ENCODE measurements around the gene LTB4R. TPM values are rescaled to one million over a fixed set of nuclear protein-coding genes. Genes with fewer than 3 reads are reported as not detected.

Gene LTB4R
- total RNA-seq, 2 donors from 2014 or later = 1.9 to 3.0 TPM

DNA sequence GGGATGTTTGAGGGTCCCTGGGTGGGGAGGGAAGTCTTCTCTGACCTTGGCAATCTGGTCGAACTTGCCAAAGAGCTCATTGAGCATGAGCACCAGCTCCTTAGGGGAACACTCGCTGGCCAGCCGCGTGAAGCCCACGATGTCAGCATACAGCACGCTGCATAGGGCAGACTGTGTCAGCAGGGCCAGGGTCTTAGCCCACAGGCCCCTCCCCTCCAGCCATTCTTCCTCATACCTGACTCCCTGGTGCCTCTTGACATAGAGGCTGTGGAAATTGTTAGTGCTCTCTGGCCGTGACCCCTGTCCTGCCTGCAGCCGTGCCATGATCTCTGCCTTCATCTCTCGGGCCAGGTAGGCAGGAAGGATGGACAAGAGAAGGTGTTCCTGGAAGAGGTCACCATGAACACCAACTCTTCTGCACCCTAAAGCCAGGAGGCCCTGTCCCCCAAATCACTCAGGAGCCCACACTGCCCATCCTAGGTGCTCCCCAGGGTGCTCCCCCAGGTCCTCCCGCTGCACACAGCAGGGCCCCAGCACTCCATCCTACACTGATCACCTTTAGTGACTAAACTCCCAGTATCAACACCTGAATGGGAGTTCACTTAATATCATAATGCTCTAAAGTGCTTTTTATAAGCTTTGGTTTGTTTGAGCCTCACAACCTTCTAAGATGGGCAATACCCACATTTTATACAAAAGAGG is 19.8 kb downstream of the LTB4R start:
- no peak for DNase-seq (ENCODE audit: low spot score)
- Histone ChIP-seq H3K27me3 (peaks cover 0 to 4% of the 10 kb centered on the region in 2 donors), H3K27ac (no peak overlapping the region), H3K4me3 (no peak overlapping the region), H3K4me1 (peaks cover 0 to 40% of the 10 kb centered on the region in 2 donors), H3K36me3 (no peaks in the 10 kb centered on the region), H3K9me3 (no peaks in the 10 kb centered on the region)
- TF ChIP-seq, protein P1, sequence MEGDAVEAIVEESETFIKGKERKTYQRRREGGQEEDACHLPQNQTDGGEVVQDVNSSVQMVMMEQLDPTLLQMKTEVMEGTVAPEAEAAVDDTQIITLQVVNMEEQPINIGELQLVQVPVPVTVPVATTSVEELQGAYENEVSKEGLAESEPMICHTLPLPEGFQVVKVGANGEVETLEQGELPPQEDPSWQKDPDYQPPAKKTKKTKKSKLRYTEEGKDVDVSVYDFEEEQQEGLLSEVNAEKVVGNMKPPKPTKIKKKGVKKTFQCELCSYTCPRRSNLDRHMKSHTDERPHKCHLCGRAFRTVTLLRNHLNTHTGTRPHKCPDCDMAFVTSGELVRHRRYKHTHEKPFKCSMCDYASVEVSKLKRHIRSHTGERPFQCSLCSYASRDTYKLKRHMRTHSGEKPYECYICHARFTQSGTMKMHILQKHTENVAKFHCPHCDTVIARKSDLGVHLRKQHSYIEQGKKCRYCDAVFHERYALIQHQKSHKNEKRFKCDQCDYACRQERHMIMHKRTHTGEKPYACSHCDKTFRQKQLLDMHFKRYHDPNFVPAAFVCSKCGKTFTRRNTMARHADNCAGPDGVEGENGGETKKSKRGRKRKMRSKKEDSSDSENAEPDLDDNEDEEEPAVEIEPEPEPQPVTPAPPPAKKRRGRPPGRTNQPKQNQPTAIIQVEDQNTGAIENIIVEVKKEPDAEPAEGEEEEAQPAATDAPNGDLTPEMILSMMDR (IDR thresholded peaks at IDR 0.05) = no peak

DNA sequence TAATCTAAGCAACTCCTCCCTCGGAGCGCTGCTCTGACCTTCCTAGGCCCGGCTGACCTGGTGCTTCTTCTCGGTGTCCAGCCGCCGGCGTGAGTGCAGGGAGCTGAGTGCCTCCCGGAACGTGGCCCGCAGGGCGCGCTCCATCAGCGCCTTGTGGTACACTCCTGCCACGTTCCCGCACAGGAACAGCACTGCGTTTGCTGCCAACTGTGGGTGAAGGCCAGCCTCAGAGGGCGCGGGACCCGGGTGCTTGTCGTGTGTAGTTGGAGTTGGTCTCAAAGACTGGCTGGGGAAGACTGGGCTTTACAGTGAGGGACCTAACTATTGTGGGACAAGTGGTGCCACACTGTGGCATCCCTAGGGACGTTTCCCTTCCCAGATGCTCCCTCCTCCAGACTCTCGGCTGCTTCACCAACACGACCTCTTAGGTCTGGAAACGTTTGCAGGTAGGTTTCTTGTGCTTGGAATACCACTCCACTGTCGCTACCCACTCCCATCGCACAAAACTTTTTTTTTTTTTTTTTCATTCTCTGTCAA is 20.5 kb downstream of the LTB4R start:
- no peak for DNase-seq (ENCODE audit: low spot score)
- Histone ChIP-seq H3K4me1 (peaks cover 0 to 40% of the 10 kb centered on the region in 2 donors), H3K36me3 (no peaks in the 10 kb centered on the region), H3K27me3 (peaks cover 0 to 4% of the 10 kb centered on the region in 2 donors), H3K27ac (no peak overlapping the region), H3K9me3 (no peaks in the 10 kb centered on the region), H3K4me3 (no peak overlapping the region)
- TF ChIP-seq, protein P1 (IDR thresholded peaks at IDR 0.05) = no peak

GRCh38 chr14:24332268-24332993 is 21.1 kb downstream of the LTB4R start:
- H3K9me3 ChIP-seq = no peaks in the 10 kb centered on the region
- no peak overlapping the region for H3K27ac ChIP-seq
- TF ChIP-seq, protein P1 (IDR thresholded peaks at IDR 0.05) = peak; percentile 61 to 77
- peaks cover 0 to 4% of the 10 kb centered on the region in 2 donors for H3K27me3 ChIP-seq
- H3K4me1 ChIP-seq = peaks cover 0 to 40% of the 10 kb centered on the region in 2 donors
- H3K36me3 ChIP-seq = no peaks in the 10 kb centered on the region
- peak; percentile 79 for DNase-seq (ENCODE audit: low spot score)
- peak overlapping the region in 1 of 2 donors; percentile 30 for H3K4me3 ChIP-seq

- Histone ChIP-seq H3K4me3 (peak within 1 kb of the TSS; percentile 50 to 58), H3K36me3 (no peaks in the 10 kb centered on the region), H3K4me1 (peaks cover 0 to 55% of the 10 kb centered on the region in 2 donors), H3K9me3 (no peaks in the 10 kb centered on the region), H3K27me3 (peaks cover 0 to 4% of the 10 kb centered on the region in 2 donors), H3K27ac (peak within 1 kb of the TSS; percentile 81 to 83)
- TF ChIP-seq, protein P1 (IDR thresholded peaks at IDR 0.05) = no peak
- DNase-seq (ENCODE audit: low spot score) = no peak
Observed at GRCh38 chr14:24334431-24335291, 23.4 kb downstream of the LTB4R start, which contains the start of gene ADCY4. ADCY4 (minus strand) TSS chr14:24335071; CDS start chr14:24334652, 419 bp downstream.

GRCh38 chr14:24335461-24336171 is 24.3 kb downstream of the LTB4R start:
- peak overlapping the region; percentile 50 to 58 for H3K4me3 ChIP-seq
- no peak for DNase-seq (ENCODE audit: low spot score)
- peaks cover 0 to 61% of the 10 kb centered on the region in 2 donors for H3K4me1 ChIP-seq
- TF ChIP-seq, protein P1 (IDR thresholded peaks at IDR 0.05) = no peak
- no peaks in the 10 kb centered on the region for H3K36me3 ChIP-seq
- no peaks in the 10 kb centered on the region for H3K9me3 ChIP-seq
- peaks cover 0 to 4% of the 10 kb centered on the region in 2 donors for H3K27me3 ChIP-seq
- peak overlapping the region; percentile 81 to 83 for H3K27ac ChIP-seq
